ENCODE results near the gene BARX2. TPM values are rescaled to one million over a fixed set of nuclear protein-coding genes. Genes with fewer than 3 reads are reported as not detected.
"Not testable (repeated sequence)": the region's sequence is repeated elsewhere in the genome, so short reads cannot be mapped to it uniquely, and the experiment has no call there.

BARX2 gene
- total RNA-seq (not detected), polyA plus RNA-seq (not detected), total RNA-seq (0 to 0.09 (median 0) reads per million in 6 experiments)

DNA sequence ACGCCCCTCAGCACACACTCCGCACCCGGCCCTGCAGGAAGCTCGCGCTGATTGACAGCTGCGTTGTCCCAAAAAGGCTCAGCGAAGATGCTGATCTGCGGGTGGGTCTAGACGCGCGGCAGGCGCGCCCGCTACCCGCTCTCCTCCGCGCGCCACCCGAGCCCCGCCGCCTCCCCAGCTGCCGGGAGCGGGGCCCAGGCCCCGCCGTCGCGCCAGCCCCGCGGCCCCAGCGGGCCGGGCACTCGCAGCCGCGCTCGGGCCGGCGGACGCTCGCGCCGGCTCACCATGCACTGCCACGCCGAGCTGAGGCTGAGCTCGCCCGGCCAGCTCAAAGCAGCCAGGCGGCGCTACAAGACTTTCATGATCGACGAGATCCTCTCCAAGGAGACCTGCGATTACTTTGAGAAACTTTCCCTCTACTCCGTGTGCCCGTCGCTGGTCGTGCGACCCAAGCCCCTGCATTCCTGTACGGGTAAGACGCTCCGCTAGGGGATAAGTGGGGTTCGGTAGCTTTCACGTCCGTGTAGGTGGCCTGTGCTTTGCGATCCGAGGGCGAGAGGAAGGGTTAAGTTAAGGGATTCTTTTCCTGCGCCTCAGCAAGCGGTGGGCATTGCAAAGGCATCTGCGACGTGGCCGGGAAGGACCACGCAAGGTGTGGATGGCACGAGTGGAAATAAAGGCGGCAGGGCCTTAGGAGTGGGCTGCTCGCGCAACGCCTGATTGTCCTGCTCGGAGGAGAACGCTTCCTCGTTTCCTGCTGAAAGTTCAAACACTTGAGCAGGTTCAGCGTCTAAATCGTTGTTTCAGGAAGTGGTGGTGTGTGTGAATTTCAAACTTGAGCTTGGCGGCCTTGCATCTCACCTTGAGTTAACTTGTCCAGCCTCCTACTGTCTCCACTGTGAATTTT, at the start of gene BARX2:
BARX2 (plus strand) TSS at position 98 of the 907 bp plus-strand sequence; CDS start at position 286, 188 bp downstream.
- no peak within 1 kb of the TSS for H3K27ac Mint-ChIP-seq
- peaks cover 19 to 37% (median 32%) of the 10 kb centered on the region in 4 donors for H3K4me1 Mint-ChIP-seq
- peaks cover 0 to 4% (median 0%) of the 10 kb centered on the region in 3 donors for H3K36me3 Mint-ChIP-seq
- H3K4me3 Mint-ChIP-seq: peak within 1 kb of the TSS; percentile 36 to 81 (median 76)
- peaks cover 0 to 5% (median 0%) of the 10 kb centered on the region in 9 donors for H3K9me3 Mint-ChIP-seq
- POLR2A ChIA-PET: no interaction called here
- H3K27me3 Mint-ChIP-seq: peaks cover 38 to 91% (median 68%) of the 10 kb centered on the region in 5 donors
- DNase-seq: no peak
- peak in 1 of 2 donors; percentile 45 for ATAC-seq

DNA sequence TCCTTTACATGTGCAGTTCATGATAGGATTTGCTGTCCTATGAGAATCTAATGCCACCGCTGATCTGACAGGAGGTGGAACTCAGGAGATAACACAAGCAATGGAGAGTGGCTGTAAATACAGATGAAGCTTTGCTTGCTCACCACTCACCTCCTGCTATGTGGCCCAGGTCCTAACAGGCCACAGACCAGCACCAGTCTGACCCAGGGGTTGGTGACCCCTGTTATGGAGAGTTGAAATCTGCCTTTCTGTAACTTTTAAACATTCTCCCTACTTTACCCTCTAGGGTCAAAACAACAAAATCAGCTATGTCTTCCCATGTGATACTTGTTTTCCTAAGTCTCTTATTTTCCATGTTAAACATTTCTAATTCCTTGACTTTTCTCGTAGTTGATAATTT, 48.7 kb upstream of the BARX2 start:
- POLR2A ChIA-PET: no interaction called here
- DNase-seq (no peak), ATAC-seq (no peak)
- Mint-ChIP-seq H3K27ac (no peak overlapping the region), H3K4me1 (peaks cover under 1 to 5% (median 2%) of the 10 kb centered on the region in 4 donors), H3K9me3 (no peaks in the 10 kb centered on the region), H3K4me3 (no peak overlapping the region), H3K27me3 (peaks cover 0 to 7% (median 0%) of the 10 kb centered on the region in 5 donors), H3K36me3 (no peaks in the 10 kb centered on the region)

DNA sequence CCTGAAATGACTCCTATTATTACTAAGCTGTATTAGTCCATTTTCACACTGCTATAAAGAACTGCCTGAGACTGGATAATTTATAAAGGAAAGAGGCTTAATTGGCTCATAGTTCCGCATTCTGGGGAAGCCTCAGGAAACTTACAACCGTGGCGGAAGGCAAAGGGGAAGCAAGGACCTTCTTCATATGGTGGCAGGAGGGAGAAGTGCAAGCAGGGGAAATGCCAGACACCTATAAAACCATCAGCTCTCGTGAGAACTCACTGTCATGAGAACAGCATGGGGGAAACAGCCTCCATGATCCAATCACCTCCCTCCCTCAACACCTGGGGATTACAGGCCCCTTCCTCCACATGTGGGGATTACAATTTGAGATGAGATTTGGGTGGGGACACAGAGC, 47.9 kb upstream of the BARX2 start:
- H3K36me3 Mint-ChIP-seq, H3K4me3 Mint-ChIP-seq, ATAC-seq, H3K9me3 Mint-ChIP-seq, DNase-seq, H3K27ac Mint-ChIP-seq, POLR2A ChIA-PET, H3K27me3 Mint-ChIP-seq, H3K4me1 Mint-ChIP-seq: not testable (repeated sequence)

- no peak for DNase-seq
- ATAC-seq: no peak
- POLR2A ChIA-PET: no interaction called here
- no peaks in the 10 kb centered on the region for H3K36me3 Mint-ChIP-seq
- H3K9me3 Mint-ChIP-seq: no peaks in the 10 kb centered on the region
- no peak overlapping the region for H3K27ac Mint-ChIP-seq
- H3K4me1 Mint-ChIP-seq: peaks cover 2 to 8% (median 5%) of the 10 kb centered on the region in 4 donors
- peaks cover 0 to 2% (median 0%) of the 10 kb centered on the region in 5 donors for H3K27me3 Mint-ChIP-seq
- H3K4me3 Mint-ChIP-seq: no peak overlapping the region
These were observed 46.9 kb upstream of the BARX2 start for GRCh38 chr11:129328756-129329155.

DNA sequence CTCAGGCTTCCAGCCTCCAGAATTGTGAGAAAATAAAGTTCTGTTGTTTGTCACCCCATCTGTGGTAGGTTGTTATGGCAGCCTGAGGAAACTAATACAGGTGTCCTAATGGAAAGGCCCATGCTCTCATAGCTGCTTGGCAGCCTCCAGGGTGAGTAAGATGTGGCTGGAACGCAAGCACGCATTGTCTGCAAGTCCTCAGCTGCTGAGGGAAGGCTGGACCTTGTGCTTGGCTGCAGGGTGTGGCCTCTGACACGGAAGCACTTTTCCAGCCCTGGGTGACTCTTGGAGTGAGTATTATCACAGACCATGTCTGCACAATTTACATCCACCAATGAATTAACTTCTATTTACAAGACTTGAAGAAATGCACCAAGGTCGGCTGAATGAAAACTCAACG, 44.4 kb upstream of the BARX2 start:
- H3K27ac Mint-ChIP-seq: no peak overlapping the region
- POLR2A ChIA-PET: interaction anchor here (1.0 kb wide), 1 partner anchor 52 kb away, joined by 5 read pairs; no protein-coding TSS in a partner anchor
- H3K4me3 Mint-ChIP-seq: no peak overlapping the region
- DNase-seq: no peak
- no peak for ATAC-seq
- H3K9me3 Mint-ChIP-seq: no peaks in the 10 kb centered on the region
- H3K4me1 Mint-ChIP-seq: peaks cover 2 to 8% (median 5%) of the 10 kb centered on the region in 4 donors
- H3K27me3 Mint-ChIP-seq: no peaks in the 10 kb centered on the region
- H3K36me3 Mint-ChIP-seq: no peaks in the 10 kb centered on the region

DNA sequence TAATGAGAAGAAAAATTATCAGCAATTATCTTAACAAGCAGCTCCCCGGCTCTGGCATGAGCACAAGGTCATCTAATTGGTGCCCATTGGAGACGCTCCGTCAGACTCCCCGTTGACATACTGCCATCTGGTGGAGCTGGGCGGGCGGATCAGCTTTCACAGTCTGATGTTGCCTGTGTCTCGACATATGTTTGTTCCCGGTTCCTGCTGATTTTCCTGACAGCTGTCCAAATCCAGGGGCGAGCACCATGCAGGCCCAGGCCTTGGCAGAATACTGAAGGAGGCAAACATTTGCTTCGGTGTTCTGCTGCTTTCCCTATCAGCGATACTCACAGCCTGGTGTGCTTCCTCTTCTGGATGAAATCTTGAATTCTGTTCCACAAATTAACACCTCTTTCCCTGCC, 43.8 kb upstream of the BARX2 start:
- Mint-ChIP-seq H3K4me3 (peak overlapping the region in 1 of 10 donors; percentile 50), H3K27me3 (no peaks in the 10 kb centered on the region), H3K36me3 (no peaks in the 10 kb centered on the region), H3K9me3 (no peaks in the 10 kb centered on the region), H3K4me1 (peaks cover 2 to 8% (median 5%) of the 10 kb centered on the region in 4 donors), H3K27ac (peak overlapping the region in 1 of 10 donors; percentile 12)
- DNase-seq (peak; percentile 36 to 82 (median 56)), ATAC-seq (peak; percentile 52 to 87)
- POLR2A ChIA-PET: interaction anchor here (1.0 kb wide), 1 partner anchor 52 kb away, joined by 5 read pairs; no protein-coding TSS in a partner anchor

DNA sequence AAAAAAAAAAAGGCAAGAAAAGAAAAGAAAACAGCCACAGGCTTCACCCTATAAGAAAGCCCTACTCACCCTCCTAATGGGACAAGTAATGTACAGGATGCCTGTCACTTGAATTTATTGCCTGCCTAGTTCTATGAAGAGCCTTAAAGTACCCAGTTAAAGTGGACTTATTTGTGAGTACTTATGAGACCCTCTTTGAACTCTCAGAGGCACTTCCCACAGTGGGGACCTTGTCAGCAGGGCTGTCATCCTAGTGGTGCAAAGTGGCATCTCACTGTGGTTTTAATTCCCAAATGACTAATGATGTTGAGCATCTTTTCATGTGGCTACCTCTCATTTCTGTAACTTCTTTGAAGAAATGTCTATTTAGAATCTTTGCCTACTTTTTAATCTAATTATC, 41.8 kb upstream of the BARX2 start:
- no peak for ATAC-seq
- Mint-ChIP-seq H3K27me3 (no peaks in the 10 kb centered on the region), H3K4me3 (no peak overlapping the region), H3K27ac (no peak overlapping the region), H3K36me3 (no peaks in the 10 kb centered on the region), H3K4me1 (peaks cover 2 to 8% (median 5%) of the 10 kb centered on the region in 4 donors), H3K9me3 (peaks cover 0 to 4% (median 0%) of the 10 kb centered on the region in 9 donors)
- POLR2A ChIA-PET: no interaction called here
- DNase-seq: no peak

DNA sequence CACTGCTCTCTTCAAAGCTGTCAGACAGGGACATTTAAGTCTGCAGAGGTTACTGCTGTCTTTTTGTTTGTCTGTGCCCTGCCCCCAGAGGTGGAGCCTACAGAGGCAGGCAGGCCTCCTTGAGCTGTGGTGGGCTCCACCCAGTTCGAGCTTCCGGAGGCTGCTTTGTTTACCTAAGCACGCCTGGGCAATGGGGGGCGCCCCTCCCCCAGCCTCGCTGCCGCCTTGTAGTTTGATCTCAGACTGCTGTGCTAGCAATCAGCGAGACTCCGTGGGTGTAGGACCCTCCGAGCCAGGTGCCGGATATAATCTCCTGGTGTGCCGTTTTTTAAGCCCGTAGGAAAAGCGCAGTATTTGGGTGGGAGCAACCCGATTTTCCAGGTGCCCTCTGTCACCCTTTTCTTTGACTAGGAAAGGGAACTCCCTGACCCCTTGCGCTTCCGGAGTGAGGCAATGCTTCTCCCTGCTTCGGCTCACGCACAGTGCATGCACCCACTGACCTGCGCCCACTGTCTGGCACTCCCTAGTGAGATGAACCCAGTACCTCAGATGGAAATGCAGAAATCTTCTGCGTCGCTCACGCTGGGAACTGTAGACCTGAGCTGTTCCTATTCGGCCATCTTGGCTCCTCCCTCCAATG, 31.2 kb upstream of the BARX2 start:
- POLR2A ChIA-PET: interaction anchor here (0.7 kb wide), 1 partner anchor 19 kb away, joined by 3 read pairs; no protein-coding TSS in a partner anchor
- peak overlapping the region in 5 of 10 donors; percentile 38 to 90 (median 66) for H3K27ac Mint-ChIP-seq
- not testable (repeated sequence) for H3K27me3 Mint-ChIP-seq, H3K4me1 Mint-ChIP-seq, ATAC-seq, H3K36me3 Mint-ChIP-seq
- peak overlapping the region in 5 of 10 donors; percentile 10 to 66 (median 44) for H3K4me3 Mint-ChIP-seq
- peaks cover 0 to 11% (median 4%) of the 10 kb centered on the region in 9 donors for H3K9me3 Mint-ChIP-seq
- DNase-seq: peak in 5 of 10 donors; percentile 30 to 83 (median 44)

DNA sequence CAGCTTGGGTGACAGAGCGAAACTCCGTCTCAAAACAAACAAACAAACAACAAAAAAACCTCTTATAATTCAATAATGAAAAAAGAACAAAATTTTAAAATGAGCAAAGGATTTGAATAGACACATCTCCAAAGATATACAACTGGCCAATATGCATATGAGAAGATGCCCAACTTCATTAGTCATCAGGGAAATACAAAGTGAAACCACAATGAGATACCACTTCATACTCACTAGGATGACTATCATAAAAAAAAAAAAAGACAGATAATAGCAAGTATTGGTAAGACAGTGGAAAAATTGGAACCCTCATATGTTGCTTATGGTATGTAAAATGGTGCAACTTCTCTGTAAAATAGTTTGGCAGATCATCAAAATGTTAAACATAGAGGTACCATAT, 28.7 kb upstream of the BARX2 start:
- POLR2A ChIA-PET: no interaction called here
- Mint-ChIP-seq H3K27me3 (peaks cover 0 to 7% (median 5%) of the 10 kb centered on the region in 5 donors), H3K27ac (no peak overlapping the region), H3K9me3 (peaks cover 0 to 11% (median 4%) of the 10 kb centered on the region in 9 donors), H3K4me1 (peaks cover 0 to 5% (median 0%) of the 10 kb centered on the region in 4 donors), H3K36me3 (peaks cover 0 to 4% (median 0%) of the 10 kb centered on the region in 3 donors), H3K4me3 (no peak overlapping the region)
- DNase-seq (no peak), ATAC-seq (no peak)

- POLR2A ChIA-PET: no interaction called here
- no peak for ATAC-seq
- peaks cover 0 to 18% (median 5%) of the 10 kb centered on the region in 5 donors for H3K27me3 Mint-ChIP-seq
- H3K9me3 Mint-ChIP-seq: peaks cover 0 to 11% (median 4%) of the 10 kb centered on the region in 9 donors
- DNase-seq: no peak
- no peak overlapping the region for H3K27ac Mint-ChIP-seq
- peaks cover 0 to 4% (median 0%) of the 10 kb centered on the region in 3 donors for H3K36me3 Mint-ChIP-seq
- H3K4me3 Mint-ChIP-seq: no peak overlapping the region
- peaks cover 0 to 5% (median 0%) of the 10 kb centered on the region in 4 donors for H3K4me1 Mint-ChIP-seq
These were observed 26.8 kb upstream of the BARX2 start for GRCh38 chr11:129348813-129349212.

GRCh38 chr11:129352676-129353075, 23.0 kb upstream of the BARX2 start:
- POLR2A ChIA-PET: no interaction called here

DNA sequence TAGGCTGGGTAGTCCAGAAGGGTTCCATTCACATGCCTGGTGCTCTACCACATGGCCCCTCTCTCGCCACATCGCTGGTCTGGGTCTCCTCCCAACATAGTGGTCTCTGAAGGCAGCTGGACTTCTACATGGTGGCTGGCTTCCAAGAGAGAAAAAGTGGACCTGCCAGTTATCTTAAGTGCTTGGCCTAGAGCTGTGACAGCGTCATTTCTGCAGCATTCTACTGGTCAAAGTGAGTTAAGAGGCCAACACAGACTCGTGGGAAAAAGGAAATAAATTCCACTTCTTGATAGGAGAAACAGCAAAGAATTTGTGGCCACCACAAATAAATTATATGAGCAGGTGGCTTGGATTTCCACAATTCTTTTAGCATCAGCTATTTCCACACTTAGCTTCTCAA, 21.0 kb upstream of the BARX2 start:
- no peak for ATAC-seq
- no peak overlapping the region for H3K27ac Mint-ChIP-seq
- H3K27me3 Mint-ChIP-seq: peaks cover 6 to 21% (median 13%) of the 10 kb centered on the region in 5 donors
- H3K4me3 Mint-ChIP-seq: no peak overlapping the region
- POLR2A ChIA-PET: no interaction called here
- no peak for DNase-seq
- H3K9me3 Mint-ChIP-seq: peaks cover 0 to 6% (median 4%) of the 10 kb centered on the region in 9 donors
- no peaks in the 10 kb centered on the region for H3K4me1 Mint-ChIP-seq
- no peaks in the 10 kb centered on the region for H3K36me3 Mint-ChIP-seq

More at GRCh38 chr11:129352676-129353075, 23.0 kb upstream of the BARX2 start:
- DNase-seq (no peak), ATAC-seq (no peak)
- peaks cover 0 to under 1% (median 0%) of the 10 kb centered on the region in 9 donors for H3K9me3 Mint-ChIP-seq
- no peak overlapping the region for H3K4me3 Mint-ChIP-seq
- peaks cover 0 to 16% (median 9%) of the 10 kb centered on the region in 5 donors for H3K27me3 Mint-ChIP-seq
- H3K4me1 Mint-ChIP-seq: no peaks in the 10 kb centered on the region
- no peak overlapping the region for H3K27ac Mint-ChIP-seq
- H3K36me3 Mint-ChIP-seq: no peaks in the 10 kb centered on the region

All from naive thymus-derived CD8-positive, alpha-beta T cell (primary cell).